Measurements from ENCODE around the gene CCDC152. TPM values are rescaled to one million over a fixed set of nuclear protein-coding genes. Genes with fewer than 3 reads are reported as not detected.

CCDC152 gene
- total RNA-seq, 1 experiment from 2014 or later, result not detected

DNA sequence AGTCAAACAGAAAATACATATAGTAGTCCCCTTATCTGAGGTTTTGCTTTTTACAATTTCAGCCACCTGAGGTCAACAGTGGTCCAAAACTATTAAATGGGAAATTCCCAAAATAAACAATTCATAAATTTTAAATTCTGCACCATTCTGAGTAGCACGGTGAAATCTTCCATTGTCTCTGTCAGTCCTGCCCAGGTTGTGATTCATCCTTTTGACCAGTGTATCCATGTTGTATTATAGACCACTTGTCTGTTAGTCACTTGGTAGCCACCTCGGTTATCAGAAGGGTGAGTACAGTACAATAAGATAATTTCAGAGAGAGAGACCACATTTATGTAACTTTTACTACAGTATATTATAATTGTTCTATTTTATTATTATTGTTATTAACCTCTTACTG, 2.8 kb downstream of the CCDC152 start:
- H3K27me3 ChIP-seq (ENCODE audit: insufficient read depth, low read length), result no peaks in the 10 kb centered on the region
- CTCF ChIA-PET, result no interaction called here
- ATAC-seq (no peak), DNase-seq (ENCODE audit: low read depth, low spot score) (no peak)
- RAD21 ChIA-PET (ENCODE audit: low non-redundant PET in 1 of 2, low total read pairs in 2 of 2, uncharacterized antibody in 2 of 2, unreplicated experiment in 2 of 2), result no interaction called here
- intact Hi-C loops (cut with micrococcal nuclease), result no loop called here
- H3K9me2 ChIP-seq (ENCODE audit: insufficient read depth), result no peaks in the 10 kb centered on the region
- POLR2A ChIA-PET, result no interaction called here
- no peaks in the 10 kb centered on the region for H3K9me3 ChIP-seq (ENCODE audit: control insufficient read depth in 1 of 2, insufficient read depth in 1 of 2, low read depth in 1 of 2, low read length in 2 of 2)
- no peaks in the 10 kb centered on the region for H3K79me2 ChIP-seq (ENCODE audit: insufficient read depth, low read length)
- H2AFZ ChIP-seq (ENCODE audit: low read depth, low read length, poor library complexity, severe bottlenecking), result no peak overlapping the region
- H3K36me3 ChIP-seq (ENCODE audit: control insufficient read depth in 1 of 2, insufficient read depth in 2 of 2, low read length in 2 of 2), result no peaks in the 10 kb centered on the region
- H3K9ac ChIP-seq (ENCODE audit: low read length), result no peak overlapping the region
- TF ChIP-seq, protein P1, sequence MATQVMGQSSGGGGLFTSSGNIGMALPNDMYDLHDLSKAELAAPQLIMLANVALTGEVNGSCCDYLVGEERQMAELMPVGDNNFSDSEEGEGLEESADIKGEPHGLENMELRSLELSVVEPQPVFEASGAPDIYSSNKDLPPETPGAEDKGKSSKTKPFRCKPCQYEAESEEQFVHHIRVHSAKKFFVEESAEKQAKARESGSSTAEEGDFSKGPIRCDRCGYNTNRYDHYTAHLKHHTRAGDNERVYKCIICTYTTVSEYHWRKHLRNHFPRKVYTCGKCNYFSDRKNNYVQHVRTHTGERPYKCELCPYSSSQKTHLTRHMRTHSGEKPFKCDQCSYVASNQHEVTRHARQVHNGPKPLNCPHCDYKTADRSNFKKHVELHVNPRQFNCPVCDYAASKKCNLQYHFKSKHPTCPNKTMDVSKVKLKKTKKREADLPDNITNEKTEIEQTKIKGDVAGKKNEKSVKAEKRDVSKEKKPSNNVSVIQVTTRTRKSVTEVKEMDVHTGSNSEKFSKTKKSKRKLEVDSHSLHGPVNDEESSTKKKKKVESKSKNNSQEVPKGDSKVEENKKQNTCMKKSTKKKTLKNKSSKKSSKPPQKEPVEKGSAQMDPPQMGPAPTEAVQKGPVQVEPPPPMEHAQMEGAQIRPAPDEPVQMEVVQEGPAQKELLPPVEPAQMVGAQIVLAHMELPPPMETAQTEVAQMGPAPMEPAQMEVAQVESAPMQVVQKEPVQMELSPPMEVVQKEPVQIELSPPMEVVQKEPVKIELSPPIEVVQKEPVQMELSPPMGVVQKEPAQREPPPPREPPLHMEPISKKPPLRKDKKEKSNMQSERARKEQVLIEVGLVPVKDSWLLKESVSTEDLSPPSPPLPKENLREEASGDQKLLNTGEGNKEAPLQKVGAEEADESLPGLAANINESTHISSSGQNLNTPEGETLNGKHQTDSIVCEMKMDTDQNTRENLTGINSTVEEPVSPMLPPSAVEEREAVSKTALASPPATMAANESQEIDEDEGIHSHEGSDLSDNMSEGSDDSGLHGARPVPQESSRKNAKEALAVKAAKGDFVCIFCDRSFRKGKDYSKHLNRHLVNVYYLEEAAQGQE (IDR thresholded peaks at IDR 0.05; ENCODE audit: low read depth), result no peak
- TF ChIP-seq SIN3A (IDR thresholded peaks at IDR 0.05; ENCODE audit: low read depth) (no peak), ELF1 (IDR thresholded peaks at IDR 0.05; ENCODE audit: borderline replicate concordance, low read depth) (no peak), POLR2A (IDR thresholded peaks at IDR 0.05; ENCODE audit: borderline replicate concordance, extremely low read depth, insufficient read depth, insufficient read length) (no peak), JUND (IDR thresholded peaks at IDR 0.05) (no peak), SRF (IDR thresholded peaks at IDR 0.05; ENCODE audit: low read depth) (no peak), ZNF274 (IDR thresholded peaks at IDR 0.05; ENCODE audit: low read depth, low read length) (no peak), CBX3 (IDR thresholded peaks at IDR 0.05; ENCODE audit: low read depth) (no peak), TCF7L2 (IDR thresholded peaks at IDR 0.05; ENCODE audit: borderline replicate concordance, extremely low read depth, insufficient read depth, insufficient read length) (no peak), CEBPB (IDR thresholded peaks at IDR 0.05; ENCODE audit: low read depth) (no peak), RAD21 (IDR thresholded peaks at IDR 0.05; ENCODE audit: low read depth) (no peak), EGR1 (IDR thresholded peaks at IDR 0.05; ENCODE audit: low read depth) (no peak)
- TF ChIP-seq, protein P2, sequence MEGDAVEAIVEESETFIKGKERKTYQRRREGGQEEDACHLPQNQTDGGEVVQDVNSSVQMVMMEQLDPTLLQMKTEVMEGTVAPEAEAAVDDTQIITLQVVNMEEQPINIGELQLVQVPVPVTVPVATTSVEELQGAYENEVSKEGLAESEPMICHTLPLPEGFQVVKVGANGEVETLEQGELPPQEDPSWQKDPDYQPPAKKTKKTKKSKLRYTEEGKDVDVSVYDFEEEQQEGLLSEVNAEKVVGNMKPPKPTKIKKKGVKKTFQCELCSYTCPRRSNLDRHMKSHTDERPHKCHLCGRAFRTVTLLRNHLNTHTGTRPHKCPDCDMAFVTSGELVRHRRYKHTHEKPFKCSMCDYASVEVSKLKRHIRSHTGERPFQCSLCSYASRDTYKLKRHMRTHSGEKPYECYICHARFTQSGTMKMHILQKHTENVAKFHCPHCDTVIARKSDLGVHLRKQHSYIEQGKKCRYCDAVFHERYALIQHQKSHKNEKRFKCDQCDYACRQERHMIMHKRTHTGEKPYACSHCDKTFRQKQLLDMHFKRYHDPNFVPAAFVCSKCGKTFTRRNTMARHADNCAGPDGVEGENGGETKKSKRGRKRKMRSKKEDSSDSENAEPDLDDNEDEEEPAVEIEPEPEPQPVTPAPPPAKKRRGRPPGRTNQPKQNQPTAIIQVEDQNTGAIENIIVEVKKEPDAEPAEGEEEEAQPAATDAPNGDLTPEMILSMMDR (IDR thresholded peaks at IDR 0.05 in 2 of 3, conservative IDR thresholded peaks at IDR 0.05 in 1 of 3; ENCODE audit: borderline replicate concordance in 1 of 3, insufficient read depth in 1 of 3, low read depth in 2 of 3, low read length in 2 of 3), result no peak
- TF ChIP-seq, protein P3, sequence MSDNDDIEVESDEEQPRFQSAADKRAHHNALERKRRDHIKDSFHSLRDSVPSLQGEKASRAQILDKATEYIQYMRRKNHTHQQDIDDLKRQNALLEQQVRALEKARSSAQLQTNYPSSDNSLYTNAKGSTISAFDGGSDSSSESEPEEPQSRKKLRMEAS (IDR thresholded peaks at IDR 0.05), result no peak
- TF ChIP-seq, protein P4, sequence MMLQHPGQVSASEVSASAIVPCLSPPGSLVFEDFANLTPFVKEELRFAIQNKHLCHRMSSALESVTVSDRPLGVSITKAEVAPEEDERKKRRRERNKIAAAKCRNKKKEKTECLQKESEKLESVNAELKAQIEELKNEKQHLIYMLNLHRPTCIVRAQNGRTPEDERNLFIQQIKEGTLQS (IDR thresholded peaks at IDR 0.05), result no peak
- H4K20me1 ChIP-seq (ENCODE audit: insufficient read depth), result no peaks in the 10 kb centered on the region
- H3K4me1 ChIP-seq (ENCODE audit: control insufficient read depth in 1 of 2, insufficient read depth in 2 of 2, low read length in 2 of 2), result no peaks in the 10 kb centered on the region
- BruUV-seq (replicated peaks), result no TSS peak
- H3K27ac ChIP-seq (ENCODE audit: low read depth, low read length), result no peak overlapping the region
- H3K4me2 ChIP-seq (ENCODE audit: low read length), result no peak overlapping the region
- H3K4me3 ChIP-seq (replicated peaks in 1 of 2; ENCODE audit: low read depth in 1 of 2, low read length in 2 of 2), result no peak overlapping the region
